ENCODE results near the gene DMRTB1. TPM values are rescaled to one million over a fixed set of nuclear protein-coding genes. Genes with fewer than 3 reads are reported as not detected.

Gene DMRTB1
- polyA plus RNA-seq, 3 donors = not detected

GRCh38 chr1:53471000-53471399, 11.8 kb downstream of the DMRTB1 start:
- Histone ChIP-seq H3K36me3 (replicated peaks in 1 of 2; ENCODE audit: control insufficient read depth in 1 of 2, insufficient read depth in 2 of 2, low read length in 2 of 2) (no peaks in the 10 kb centered on the region), H3K4me2 (replicated peaks; ENCODE audit: extremely low read depth, low read length, poor library complexity, severe bottlenecking) (no peak overlapping the region), H3K9me3 (replicated peaks in 1 of 2; ENCODE audit: control insufficient read depth in 1 of 2, insufficient read depth in 1 of 2, low read length in 2 of 2) (no peaks in the 10 kb centered on the region), H3K9ac (ENCODE audit: insufficient read depth, low read length, poor library complexity, severe bottlenecking) (no peak overlapping the region), H3K27me3 (ENCODE audit: control insufficient read depth in 2 of 2, insufficient read depth in 2 of 2, low read length in 2 of 2) (no peaks in the 10 kb centered on the region), H3K4me1 (ENCODE audit: control insufficient read depth in 1 of 2, insufficient read depth in 2 of 2, low read length in 2 of 2) (no peaks in the 10 kb centered on the region), H3K27ac (ENCODE audit: low read depth in 1 of 2, low read length in 2 of 2) (no peak overlapping the region), H2AFZ (ENCODE audit: insufficient read depth, low read depth, low read length, poor library complexity, severe bottlenecking) (no peak overlapping the region), H3K4me3 (replicated peaks in 1 of 3; ENCODE audit: low read depth in 2 of 3, low read length in 3 of 3) (no peak overlapping the region), H3K79me2 (ENCODE audit: insufficient read depth, low read length) (no peaks in the 10 kb centered on the region), H4K20me1 (ENCODE audit: insufficient read depth, low read length) (no peaks in the 10 kb centered on the region)
- TF ChIP-seq, protein P1, sequence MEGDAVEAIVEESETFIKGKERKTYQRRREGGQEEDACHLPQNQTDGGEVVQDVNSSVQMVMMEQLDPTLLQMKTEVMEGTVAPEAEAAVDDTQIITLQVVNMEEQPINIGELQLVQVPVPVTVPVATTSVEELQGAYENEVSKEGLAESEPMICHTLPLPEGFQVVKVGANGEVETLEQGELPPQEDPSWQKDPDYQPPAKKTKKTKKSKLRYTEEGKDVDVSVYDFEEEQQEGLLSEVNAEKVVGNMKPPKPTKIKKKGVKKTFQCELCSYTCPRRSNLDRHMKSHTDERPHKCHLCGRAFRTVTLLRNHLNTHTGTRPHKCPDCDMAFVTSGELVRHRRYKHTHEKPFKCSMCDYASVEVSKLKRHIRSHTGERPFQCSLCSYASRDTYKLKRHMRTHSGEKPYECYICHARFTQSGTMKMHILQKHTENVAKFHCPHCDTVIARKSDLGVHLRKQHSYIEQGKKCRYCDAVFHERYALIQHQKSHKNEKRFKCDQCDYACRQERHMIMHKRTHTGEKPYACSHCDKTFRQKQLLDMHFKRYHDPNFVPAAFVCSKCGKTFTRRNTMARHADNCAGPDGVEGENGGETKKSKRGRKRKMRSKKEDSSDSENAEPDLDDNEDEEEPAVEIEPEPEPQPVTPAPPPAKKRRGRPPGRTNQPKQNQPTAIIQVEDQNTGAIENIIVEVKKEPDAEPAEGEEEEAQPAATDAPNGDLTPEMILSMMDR (IDR thresholded peaks at IDR 0.05) = no peak
- Mint-ChIP-seq H3K27ac (peak overlapping the region in 1 of 7 donors; percentile 26), H3K4me1 (peaks cover 4% of the 10 kb centered on the region), H3K27me3 (ENCODE audit: low read depth in 3 of 3) (peaks cover 2 to 4% (median 2%) of the 10 kb centered on the region in 3 donors), H3K36me3 (no peaks in the 10 kb centered on the region), H3K9me3 (peaks cover 0 to 1% (median 0%) of the 10 kb centered on the region in 7 donors), H3K4me3 (no peak overlapping the region)
- intact Hi-C loops (cut with micrococcal nuclease) = no loop called here
- 97% methylated on average over 6 of the region's 9 CpGs for WGBS (ENCODE audit: insufficient coverage)
- DNase-seq = no peak

- H3K9me3 Mint-ChIP-seq = peaks cover 0 to 1% (median 0%) of the 10 kb centered on the region in 7 donors
- no peaks in the 10 kb centered on the region for H3K4me1 ChIP-seq (ENCODE audit: control insufficient read depth in 1 of 2, insufficient read depth in 2 of 2, low read length in 2 of 2)
- no peaks in the 10 kb centered on the region for H3K9me3 ChIP-seq (replicated peaks in 1 of 2; ENCODE audit: control insufficient read depth in 1 of 2, insufficient read depth in 1 of 2, low read length in 2 of 2)
- no peaks in the 10 kb centered on the region for H3K27me3 ChIP-seq (ENCODE audit: control insufficient read depth in 2 of 2, insufficient read depth in 2 of 2, low read length in 2 of 2)
- no peak overlapping the region for H3K27ac ChIP-seq (ENCODE audit: low read depth in 1 of 2, low read length in 2 of 2)
- TF ChIP-seq, protein P1 (IDR thresholded peaks at IDR 0.05) = no peak
- no peak overlapping the region for H2AFZ ChIP-seq (ENCODE audit: insufficient read depth, low read depth, low read length, poor library complexity, severe bottlenecking)
- no peak overlapping the region for H3K9ac ChIP-seq (ENCODE audit: insufficient read depth, low read length, poor library complexity, severe bottlenecking)
- no peak overlapping the region for H3K4me2 ChIP-seq (replicated peaks; ENCODE audit: extremely low read depth, low read length, poor library complexity, severe bottlenecking)
- no peak for DNase-seq
- no peak overlapping the region for H3K4me3 ChIP-seq (replicated peaks in 1 of 3; ENCODE audit: low read depth in 2 of 3, low read length in 3 of 3)
- intact Hi-C loops (cut with micrococcal nuclease) = no loop called here
- no peaks in the 10 kb centered on the region for H3K4me1 Mint-ChIP-seq
- WGBS (ENCODE audit: insufficient coverage) = no CpG with 5 or more reads among the region's 3 CpGs
- H3K79me2 ChIP-seq (ENCODE audit: insufficient read depth, low read length) = no peaks in the 10 kb centered on the region
- H3K4me3 Mint-ChIP-seq = no peak overlapping the region
- H3K27ac Mint-ChIP-seq = no peak overlapping the region
- no peaks in the 10 kb centered on the region for H4K20me1 ChIP-seq (ENCODE audit: insufficient read depth, low read length)
- no peaks in the 10 kb centered on the region for H3K36me3 Mint-ChIP-seq
- H3K27me3 Mint-ChIP-seq (ENCODE audit: low read depth in 3 of 3) = peaks cover 5% of the 10 kb centered on the region in 3 donors
- H3K36me3 ChIP-seq (replicated peaks in 1 of 2; ENCODE audit: control insufficient read depth in 1 of 2, insufficient read depth in 2 of 2, low read length in 2 of 2) = no peaks in the 10 kb centered on the region
Measured at GRCh38 chr1:53473463-53473862, 14.3 kb downstream of the DMRTB1 start.
